COLO668 (cell line): ENCODE results near the gene MACROD2.

Experiments
- DNase-seq: peaks from one replicate; lab custom pipeline; 2025; ENCODE audit not compliant: unreplicated experiment; lab: John Stamatoyannopoulos, UW

MACROD2 gene

GRCh38 chr20:15447549-15447948 is 1452.2 kb downstream of the MACROD2 start:
- no peak for DNase-seq

- no peak for DNase-seq
Observed at GRCh38 chr20:15449061-15449460, 1453.7 kb downstream of the MACROD2 start.

DNA sequence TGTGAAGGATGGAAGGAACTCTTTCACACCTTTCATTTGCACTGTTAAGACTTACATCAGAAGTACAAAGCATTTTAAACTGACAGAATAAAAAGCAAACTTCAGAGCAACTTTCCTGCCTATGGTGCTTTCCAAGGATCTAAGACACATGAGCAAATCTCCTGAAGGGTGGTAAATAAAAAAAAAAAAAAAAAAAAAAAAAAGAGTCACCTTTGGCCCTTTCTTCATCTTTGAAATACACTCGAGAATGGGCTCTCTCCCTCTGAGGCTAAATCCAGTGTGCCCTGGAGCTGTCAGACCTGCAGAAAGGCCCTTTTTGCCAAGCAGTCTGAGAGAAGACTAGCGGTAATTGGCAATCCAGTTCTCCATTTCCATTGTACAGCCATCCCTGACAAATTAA is 1455.9 kb downstream of the MACROD2 start:
- no peak for DNase-seq

DNA sequence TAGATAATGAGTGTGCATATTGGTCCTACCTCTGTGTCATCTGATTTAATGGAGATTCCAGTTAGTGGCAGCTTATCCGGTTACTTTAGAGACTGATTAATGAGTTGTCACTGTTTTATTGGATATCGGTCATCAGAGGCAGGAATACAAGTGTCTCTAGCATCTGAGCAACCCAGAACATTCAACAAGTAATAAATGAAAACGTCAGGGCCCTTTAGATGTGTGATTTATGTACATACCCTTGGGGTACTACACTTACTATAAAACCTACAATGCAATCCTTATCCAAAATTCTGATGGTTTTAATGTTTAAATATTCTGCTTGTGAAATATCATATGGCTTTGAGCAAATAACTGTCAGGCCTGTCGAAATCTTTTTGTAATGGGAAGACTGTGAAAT is 1460.0 kb downstream of the MACROD2 start:
- DNase-seq, result no peak

DNA sequence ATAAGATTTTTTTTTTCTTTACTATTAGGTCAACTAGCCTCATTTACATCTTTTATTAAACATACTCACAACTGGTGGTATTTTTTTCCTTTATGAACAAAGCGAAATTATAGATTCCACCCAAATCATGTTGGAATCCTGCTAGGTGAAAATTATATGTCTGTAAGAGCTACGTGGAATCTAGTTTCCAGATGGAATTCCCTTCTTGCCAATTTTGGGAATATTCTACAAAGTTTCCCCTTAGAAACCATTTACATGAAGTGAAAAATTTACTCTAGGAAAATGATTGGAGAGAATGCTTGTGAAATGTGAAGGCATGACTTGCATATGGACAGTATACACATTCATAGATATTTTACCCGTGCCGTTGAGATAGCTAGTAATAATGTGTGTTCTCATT is 1466.6 kb downstream of the MACROD2 start:
- no peak for DNase-seq

DNA sequence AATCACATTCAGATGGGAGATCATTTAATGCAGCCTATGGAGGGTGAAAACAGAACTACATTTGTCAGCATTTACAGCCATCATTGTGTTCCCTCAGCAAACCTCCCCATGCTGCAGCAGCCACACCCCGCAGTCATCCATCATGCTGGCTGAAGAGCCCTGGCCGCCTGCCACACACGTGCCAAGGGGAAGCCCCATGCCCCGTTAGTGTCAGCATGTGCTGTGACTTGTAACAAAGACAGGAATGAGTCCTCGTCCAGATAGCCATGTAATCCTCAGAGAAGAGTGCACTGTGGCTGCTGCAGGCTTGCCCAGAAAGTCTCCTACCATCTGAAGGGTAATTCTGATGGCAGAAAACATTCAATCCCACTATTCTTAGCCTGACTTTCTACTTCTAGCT is 1480.2 kb downstream of the MACROD2 start:
- peak; percentile 85 for DNase-seq

- DNase-seq, result no peak
Observed at GRCh38 chr20:15476186-15476585, 1480.9 kb downstream of the MACROD2 start.

- DNase-seq, result no peak
Observed at GRCh38 chr20:15476781-15477180, 1481.5 kb downstream of the MACROD2 start.

GRCh38 chr20:15482525-15482924 is 1487.2 kb downstream of the MACROD2 start:
- DNase-seq, result no peak

- DNase-seq, result no peak
Observed at GRCh38 chr20:15485519-15485918, 1490.2 kb downstream of the MACROD2 start.

DNA sequence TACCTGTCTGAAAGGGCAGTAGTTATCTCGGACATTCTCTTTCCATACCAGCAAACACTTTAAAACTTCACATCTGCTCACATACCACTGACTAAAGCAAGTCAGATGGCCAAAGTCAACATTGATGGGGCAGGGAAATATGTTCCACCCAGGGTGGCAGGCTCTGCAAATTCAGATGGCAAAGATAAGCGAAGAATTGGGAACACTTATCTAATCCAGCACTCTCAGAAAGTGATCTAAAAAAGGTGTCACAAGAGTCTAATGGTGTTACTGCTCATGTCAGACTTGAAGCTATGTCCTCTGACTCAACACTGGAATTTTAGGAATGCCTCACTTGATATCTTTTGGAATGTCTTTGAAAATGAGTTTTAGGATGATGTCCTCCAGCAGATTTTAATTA is 1491.7 kb downstream of the MACROD2 start:
- no peak for DNase-seq

- no peak for DNase-seq
Observed at GRCh38 chr20:15487682-15488081, 1492.4 kb downstream of the MACROD2 start.

- peak; percentile 15 for DNase-seq
Observed at GRCh38 chr20:15491575-15491974, 1496.3 kb downstream of the MACROD2 start.

DNA sequence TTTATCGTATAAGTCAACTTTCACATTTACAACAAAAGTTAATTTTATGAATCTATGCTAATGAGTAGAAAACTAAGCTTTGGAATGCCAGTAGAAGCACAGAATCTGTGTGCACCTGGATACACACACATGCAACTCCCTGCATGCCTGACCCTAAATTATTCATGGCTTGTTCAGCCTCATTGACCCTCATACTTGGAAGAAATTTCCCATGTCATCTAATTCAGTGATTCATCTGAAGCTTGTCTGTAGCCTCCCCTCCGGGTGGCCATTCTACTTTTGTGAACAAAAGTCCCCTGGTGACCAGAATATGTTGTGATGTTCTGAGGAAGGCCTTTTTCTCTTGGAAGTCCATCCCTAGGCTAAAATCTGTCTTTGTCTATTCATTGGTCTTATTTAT is 1499.5 kb downstream of the MACROD2 start:
- DNase-seq, result no peak

- DNase-seq, result no peak
Observed at GRCh38 chr20:15496501-15497039, 1501.3 kb downstream of the MACROD2 start.

GRCh38 chr20:15498926-15499325 is 1503.6 kb downstream of the MACROD2 start:
- no peak for DNase-seq

GRCh38 chr20:15506311-15506710 is 1511.0 kb downstream of the MACROD2 start:
- no peak for DNase-seq

DNA sequence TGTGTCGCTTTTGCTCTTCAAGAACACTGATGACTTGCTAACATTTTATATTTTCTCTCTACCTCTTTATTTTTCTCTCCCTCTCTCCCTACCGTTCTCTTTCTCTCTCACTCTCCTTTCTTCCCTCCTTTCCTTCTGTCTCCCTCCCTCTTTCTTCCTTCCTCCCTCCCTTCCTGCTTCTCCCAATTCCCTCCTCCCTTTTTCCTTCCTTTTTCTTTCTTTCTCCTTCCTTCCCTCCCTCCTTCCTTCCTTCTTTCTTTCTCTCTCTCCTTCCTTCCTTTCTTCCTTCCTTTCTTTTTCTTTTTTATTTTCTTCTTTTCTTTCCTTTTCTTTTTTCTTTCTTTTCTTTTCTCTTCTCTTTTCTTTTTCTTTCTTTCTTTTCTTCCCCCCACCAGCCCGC is 1511.8 kb downstream of the MACROD2 start:
- DNase-seq, result no peak

- DNase-seq, result no peak
Observed at GRCh38 chr20:15511551-15511950, 1516.2 kb downstream of the MACROD2 start.

- no peak for DNase-seq
Observed at GRCh38 chr20:15512916-15513315, 1517.6 kb downstream of the MACROD2 start.

DNA sequence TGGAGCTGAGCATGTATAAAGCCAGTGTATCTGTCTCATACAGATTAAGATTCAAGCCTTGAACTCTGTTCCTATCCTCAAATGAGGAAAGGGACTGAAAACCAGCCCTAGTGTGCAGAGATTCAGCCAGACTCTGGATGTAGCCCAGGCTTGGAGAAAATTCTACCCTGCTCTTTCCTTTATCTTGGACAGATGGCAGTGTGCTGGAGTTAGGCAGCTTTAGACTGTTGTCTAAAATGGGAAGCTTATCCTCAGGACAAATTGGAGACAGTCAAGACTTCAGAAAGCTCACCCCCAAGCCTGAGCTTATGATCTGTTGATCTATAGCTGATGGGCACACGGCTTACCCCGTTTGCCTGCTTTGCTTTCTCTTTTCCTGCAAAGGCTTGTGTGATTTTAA is 1520.4 kb downstream of the MACROD2 start:
- DNase-seq, result no peak

GRCh38 chr20:15520930-15521524 is 1525.7 kb downstream of the MACROD2 start:
- no peak for DNase-seq

- DNase-seq, result no peak
Observed at GRCh38 chr20:15523400-15523799, 1528.1 kb downstream of the MACROD2 start.
